NOMO-1 treated with DMSO at 0.1 percent for 48 hours (cell line): ENCODE measurements around the gene NME2.
"Not testable (repeated sequence)": the region's sequence is repeated elsewhere in the genome, so short reads cannot be mapped to it uniquely, and the experiment has no call there.

Experiments used
- DNase-seq: peaks from one replicate; lab custom pipeline; 2025; ENCODE audit not compliant: unreplicated experiment; lab: John Stamatoyannopoulos, UW

Gene NME2

GRCh38 chr17:51166198-51166986 is at the start of gene NME2:
Gene NME2 (plus strand): TSS chr17:51166411. CDS start chr17:51166831, 420 bp downstream.
- peak; percentile 63 for DNase-seq

GRCh38 chr17:51118330-51119195 is 47.6 kb upstream of the NME2 start:
- DNase-seq, result no peak

- DNase-seq, result peak; percentile 59
Observed at GRCh38 chr17:51119415-51120356, 46.5 kb upstream of the NME2 start.

GRCh38 chr17:51120357-51120738 is 45.9 kb upstream of the NME2 start:
- DNase-seq, result peak; percentile 37

GRCh38 chr17:51120739-51121619 is 45.2 kb upstream of the NME2 start, which contains the start of gene SPAG9:
Gene SPAG9 (minus strand): TSS chr17:51120868. CDS start chr17:51120656, 212 bp downstream.
- DNase-seq, result peak; percentile 92

- peak; percentile 94 for DNase-seq
Observed at GRCh38 chr17:51121620-51122472, 44.4 kb upstream of the NME2 start.

GRCh38 chr17:51122473-51123115 is 43.6 kb upstream of the NME2 start:
- DNase-seq, result not testable (repeated sequence)

GRCh38 chr17:51124640-51125503 is 41.3 kb upstream of the NME2 start:
- DNase-seq, result no peak

- DNase-seq, result peak; percentile 0
Observed at GRCh38 chr17:51128076-51128475, 38.1 kb upstream of the NME2 start.

- DNase-seq, result peak; percentile 12
Observed at GRCh38 chr17:51132964-51133319, 33.3 kb upstream of the NME2 start.

GRCh38 chr17:51133365-51133764 is 32.8 kb upstream of the NME2 start:
- DNase-seq, result no peak

- DNase-seq, result no peak
Observed at GRCh38 chr17:51135956-51136355, 30.3 kb upstream of the NME2 start.

- no peak for DNase-seq
Observed at GRCh38 chr17:51142597-51142996, 23.6 kb upstream of the NME2 start.

GRCh38 chr17:51144266-51145022 is 21.8 kb upstream of the NME2 start:
- DNase-seq, result no peak

- DNase-seq, result no peak
Observed at GRCh38 chr17:51147650-51148049, 18.6 kb upstream of the NME2 start.

GRCh38 chr17:51149163-51149562 is 17.0 kb upstream of the NME2 start:
- DNase-seq, result no peak

- DNase-seq, result no peak
Observed at GRCh38 chr17:51150932-51151331, 15.3 kb upstream of the NME2 start.
